GM08714 (cell line): ENCODE results near the gene AIM2.

Experiments
- H3K4me3 ChIP-seq: fragments of 200-500 bp; sonication (Bioruptor generic); 2 replicates; pipeline ENCODE4 v1.5.1; 2014; ENCODE audit warnings: mild to moderate bottlenecking, low read length, inconsistent platforms
- ZNF274 ChIP-seq: IDR thresholded peaks from 2 replicates; pipeline ENCODE4 v1.6.1; 2012; ENCODE audit warnings: mild to moderate bottlenecking, low read depth, low read length

AIM2 gene

GRCh38 chr1:159089184-159089791 lies 12.7 kb upstream of the AIM2 start:
- no peak for TF ChIP-seq ZNF274

GRCh38 chr1:159088546-159089183 lies 12.1 kb upstream of the AIM2 start:
- no peak for TF ChIP-seq ZNF274
- no peak overlapping the region for H3K4me3 ChIP-seq

More at GRCh38 chr1:159089184-159089791, 12.7 kb upstream of the AIM2 start:
- H3K4me3 ChIP-seq: no peak overlapping the region

GRCh38 chr1:159088050-159088449 lies 11.5 kb upstream of the AIM2 start:
- TF ChIP-seq ZNF274: no peak
- H3K4me3 ChIP-seq: no peak overlapping the region

DNA sequence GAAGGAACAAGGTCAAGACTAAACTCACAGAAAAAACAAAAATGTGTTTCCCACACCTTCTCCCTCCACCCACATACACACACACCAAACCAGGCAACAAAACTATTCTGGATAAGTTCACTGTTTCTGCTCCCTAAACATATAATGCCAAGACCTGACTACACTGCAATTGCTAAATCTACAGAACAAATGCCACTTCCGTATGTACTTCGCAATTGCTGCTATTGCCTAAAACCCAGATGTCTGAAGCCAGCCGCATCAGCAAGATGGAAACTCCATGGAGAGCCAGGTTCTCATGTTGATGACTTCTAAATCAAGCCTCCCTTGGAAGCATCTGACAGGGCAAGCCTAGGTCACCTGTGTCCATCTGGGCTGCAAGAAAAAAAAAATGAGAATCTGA lies 8.3 kb upstream of the AIM2 start:
- no peak overlapping the region for H3K4me3 ChIP-seq
- TF ChIP-seq ZNF274: no peak

- no peak overlapping the region for H3K4me3 ChIP-seq
- no peak for TF ChIP-seq ZNF274
Measured at GRCh38 chr1:159084152-159084551, 7.6 kb upstream of the AIM2 start.

- TF ChIP-seq ZNF274: no peak
- no peak overlapping the region for H3K4me3 ChIP-seq
Measured at GRCh38 chr1:159083013-159083412, 6.4 kb upstream of the AIM2 start.

- no peak for TF ChIP-seq ZNF274
- H3K4me3 ChIP-seq: no peak overlapping the region
Measured at GRCh38 chr1:159081626-159082025, 5.1 kb upstream of the AIM2 start.

DNA sequence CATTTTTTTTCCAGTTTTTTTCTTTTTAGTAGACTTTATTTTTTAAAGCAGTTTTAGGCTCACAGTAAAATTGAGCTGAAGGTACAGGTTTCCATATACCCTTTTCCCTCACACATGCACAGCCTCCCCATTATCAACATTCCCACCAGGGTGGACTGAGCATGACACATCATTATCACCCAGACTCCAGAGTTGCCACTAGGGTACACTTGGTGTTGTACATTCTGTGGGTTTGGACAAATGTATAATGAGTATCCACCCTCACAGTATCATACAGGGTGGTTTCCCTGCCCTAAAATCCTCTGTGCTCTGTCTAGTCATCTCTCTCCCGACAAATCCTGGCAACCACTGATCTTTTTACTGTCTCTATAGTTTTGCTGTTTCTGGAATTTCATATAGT lies 3.0 kb upstream of the AIM2 start:
- no peak for TF ChIP-seq ZNF274

DNA sequence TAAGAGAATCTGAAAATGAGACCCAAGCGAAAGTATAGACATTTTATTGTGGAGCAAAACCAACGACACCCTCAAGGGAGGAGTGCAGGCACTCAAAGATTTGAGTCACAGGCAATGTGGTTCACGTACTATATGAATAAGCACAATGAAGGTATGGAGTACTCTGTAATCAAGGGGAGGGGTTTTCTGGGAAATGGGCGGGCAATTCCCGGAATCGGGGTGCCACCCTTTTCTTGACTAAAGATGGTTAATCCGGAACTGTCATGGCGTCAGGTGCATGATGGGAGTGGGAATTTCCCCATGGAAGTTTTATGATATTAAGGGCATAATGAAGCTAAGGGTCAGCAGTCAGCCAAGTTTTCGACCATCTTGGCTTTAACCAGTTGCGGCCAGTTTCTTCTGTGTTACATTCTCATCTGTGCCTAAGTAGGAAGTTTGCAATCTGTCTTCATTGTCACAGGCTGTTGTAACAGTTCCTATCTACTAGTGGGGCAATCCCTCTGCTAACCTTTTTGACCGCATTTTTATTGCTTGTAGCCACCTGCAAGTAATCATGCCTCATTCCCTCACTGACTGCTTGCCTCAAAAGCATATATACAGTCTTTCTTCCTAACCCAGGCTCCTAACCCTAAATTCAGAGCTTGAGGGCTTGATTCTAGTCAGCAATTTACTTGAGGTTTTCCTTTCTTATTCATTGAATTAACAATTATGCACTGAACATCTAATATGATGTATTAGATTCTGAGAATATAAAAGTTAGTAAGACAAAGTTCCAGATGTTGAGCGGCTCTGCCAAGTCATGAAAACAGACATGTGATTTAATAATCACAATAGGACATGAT lies 775 bp upstream of the AIM2 start:
- no peak for TF ChIP-seq ZNF274
- H3K4me3 ChIP-seq: peak overlapping the region; percentile 58; the same call in 1 of the 2 replicates

More for the DNA sequence above, 3.0 kb upstream of the AIM2 start:
- H3K4me3 ChIP-seq: no peak overlapping the region

- H3K4me3 ChIP-seq: no peak overlapping the region
- TF ChIP-seq ZNF274: no peak
Measured at GRCh38 chr1:159071970-159072582, 4.5 kb downstream of the AIM2 start.

DNA sequence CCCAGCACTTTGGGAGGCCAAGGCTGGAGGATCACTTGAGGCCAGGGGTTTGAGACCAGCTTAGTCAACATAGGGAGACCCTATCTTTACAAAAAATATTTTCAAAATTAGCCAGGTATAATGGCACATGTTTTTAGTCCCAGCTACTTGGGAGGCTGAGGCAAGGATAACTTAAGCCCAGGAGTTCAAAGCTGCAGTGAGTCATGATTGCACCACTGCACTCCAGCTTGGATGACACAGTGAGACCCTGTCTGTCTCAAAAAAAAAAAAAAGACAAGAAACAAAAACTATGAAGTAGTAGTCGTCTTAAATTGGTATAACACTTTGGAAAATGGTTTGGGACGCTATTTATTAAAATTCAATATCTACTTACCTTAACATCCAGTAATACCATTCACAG lies 7.7 kb downstream of the AIM2 start:
- H3K4me3 ChIP-seq: peak overlapping the region; percentile 47; the same call in 1 of the 2 replicates
- TF ChIP-seq ZNF274: no peak

DNA sequence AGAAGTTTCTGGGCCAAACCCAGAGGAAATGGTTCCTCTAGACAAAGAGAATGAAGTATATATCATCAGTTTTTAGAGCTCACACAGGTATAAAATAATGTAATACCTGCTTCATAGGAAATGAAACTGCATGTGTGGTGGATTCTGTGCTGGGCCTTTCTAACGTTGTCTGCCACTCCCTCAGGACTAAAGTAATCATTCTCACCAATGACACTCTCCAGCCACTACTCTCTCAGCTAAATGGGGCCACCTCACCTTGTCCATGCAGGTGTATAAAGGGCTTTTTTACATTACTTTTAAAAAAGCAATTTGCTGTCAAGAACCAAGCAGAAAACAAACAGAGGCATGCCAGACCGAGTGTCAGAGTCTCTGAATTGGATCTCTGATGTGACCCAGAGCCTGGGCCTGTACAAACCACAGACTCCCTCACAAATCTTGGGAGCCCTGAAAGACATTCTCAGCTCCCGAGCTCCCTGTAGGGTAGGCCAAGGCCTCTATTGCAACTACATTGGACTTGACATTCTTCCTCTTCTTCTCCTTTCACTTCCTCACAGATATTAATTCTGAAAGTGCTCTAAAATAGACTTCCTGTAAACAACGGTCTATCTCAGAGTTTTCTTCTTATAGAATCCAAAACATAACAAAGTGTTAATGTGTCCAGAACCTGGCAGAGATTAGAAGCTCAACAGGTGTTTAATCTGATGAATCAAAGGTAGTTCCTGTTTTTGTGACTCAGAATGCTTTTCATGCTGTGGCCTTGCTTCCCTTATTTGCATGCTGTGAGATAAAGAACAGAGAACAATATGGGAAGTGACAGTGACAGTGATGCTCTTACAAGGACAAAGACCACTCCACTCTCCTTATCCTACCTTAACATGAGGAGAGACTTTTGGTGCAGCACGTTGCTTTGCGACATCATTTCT lies 8.6 kb downstream of the AIM2 start:
- no peak for TF ChIP-seq ZNF274

GRCh38 chr1:159066108-159066507 lies 10.5 kb downstream of the AIM2 start:
- no peak overlapping the region for H3K4me3 ChIP-seq
- TF ChIP-seq ZNF274: no peak

More for the DNA sequence above, 8.6 kb downstream of the AIM2 start:
- H3K4me3 ChIP-seq: peak overlapping the region; percentile 48; the same call in 1 of the 2 replicates
